HG03558 (cell line): ENCODE measurements around the gene PRAMEF5.
"Not testable (repeated sequence)": the region's sequence is repeated elsewhere in the genome, so short reads cannot be mapped to it uniquely, and the experiment has no call there.

ENCODE experiments used
- ATAC-seq: cut with Tn5 transposase; IDR thresholded peaks from one replicate; pipeline ENCODE4 v1.9.1; 2021; ENCODE audit warnings: moderate number of reproducible peaks; ENCODE audit not compliant: unreplicated experiment; ENCODE audit errors: extremely low read depth

Gene PRAMEF5

GRCh38 chr1:13247122-13247521, 6.9 kb upstream of the PRAMEF5 start:
- not testable (repeated sequence) for ATAC-seq

- not testable (repeated sequence) for ATAC-seq
Measured at GRCh38 chr1:13265124-13265523, 11.1 kb downstream of the PRAMEF5 start.

GRCh38 chr1:13277016-13277415, 23.0 kb downstream of the PRAMEF5 start:
- not testable (repeated sequence) for ATAC-seq

- ATAC-seq = not testable (repeated sequence)
Measured at GRCh38 chr1:13279617-13280016, 25.6 kb downstream of the PRAMEF5 start.

DNA sequence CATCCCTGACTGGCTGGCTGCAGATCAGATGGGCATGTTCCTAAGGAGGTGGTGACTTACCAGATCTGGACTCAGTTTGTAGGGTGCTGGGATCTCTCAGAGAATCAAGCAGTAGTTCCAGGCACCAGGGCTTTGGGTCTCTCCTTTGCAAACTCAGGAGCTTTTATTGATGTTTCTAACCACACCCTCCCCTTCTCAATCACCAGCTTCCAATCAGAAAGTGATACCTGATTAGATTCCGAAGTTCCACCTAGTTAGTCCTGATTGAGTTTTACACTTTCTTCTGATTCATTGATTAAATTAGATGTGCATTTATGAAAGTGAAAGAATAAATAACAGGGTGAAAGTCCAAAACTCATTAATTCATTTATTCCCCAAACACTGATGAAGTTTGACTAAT, 31.0 kb downstream of the PRAMEF5 start, which contains the start of gene PRAMEF8:
TSS of gene PRAMEF8 (minus strand) at position 101 of the 400 bp plus-strand sequence. CDS start 1,046 bp downstream, outside the sequence.
- ATAC-seq = not testable (repeated sequence)

GRCh38 chr1:13289030-13289429, 35.0 kb downstream of the PRAMEF5 start:
- not testable (repeated sequence) for ATAC-seq

DNA sequence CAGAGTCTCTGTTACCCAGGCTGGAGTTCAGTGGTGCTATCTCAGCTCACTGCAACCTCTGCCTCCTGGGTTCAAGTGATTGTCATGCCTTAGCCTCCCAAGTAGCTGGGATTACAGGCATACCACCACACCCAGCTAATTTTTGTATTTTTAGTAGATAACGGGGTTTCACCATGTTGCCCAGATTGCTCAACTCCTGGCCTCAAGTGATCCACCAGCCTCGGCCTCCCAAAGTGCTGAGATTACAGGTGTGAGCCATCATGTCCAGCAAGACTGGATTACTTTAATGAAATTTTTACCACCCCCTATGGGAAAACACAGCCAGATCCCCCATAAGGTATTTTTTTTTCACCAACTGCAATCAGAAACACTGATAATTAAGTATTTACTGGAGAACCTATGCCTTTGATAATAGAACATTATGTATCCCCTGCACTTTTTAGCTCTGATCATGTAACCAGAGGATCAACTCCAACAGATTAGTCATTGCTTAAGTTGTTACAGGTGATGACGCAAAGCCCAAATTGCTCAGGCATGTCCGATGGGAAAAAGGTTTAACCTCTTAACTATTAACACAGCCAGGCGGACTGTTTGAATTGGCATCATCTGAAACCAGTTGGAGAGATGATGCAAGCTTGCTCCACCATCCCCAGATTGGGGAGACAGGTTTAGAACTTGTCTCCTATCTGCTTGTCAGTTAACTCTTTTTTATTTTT, 43.4 kb downstream of the PRAMEF5 start:
- not testable (repeated sequence) for ATAC-seq

GRCh38 chr1:13298699-13299098, 44.7 kb downstream of the PRAMEF5 start:
- not testable (repeated sequence) for ATAC-seq

DNA sequence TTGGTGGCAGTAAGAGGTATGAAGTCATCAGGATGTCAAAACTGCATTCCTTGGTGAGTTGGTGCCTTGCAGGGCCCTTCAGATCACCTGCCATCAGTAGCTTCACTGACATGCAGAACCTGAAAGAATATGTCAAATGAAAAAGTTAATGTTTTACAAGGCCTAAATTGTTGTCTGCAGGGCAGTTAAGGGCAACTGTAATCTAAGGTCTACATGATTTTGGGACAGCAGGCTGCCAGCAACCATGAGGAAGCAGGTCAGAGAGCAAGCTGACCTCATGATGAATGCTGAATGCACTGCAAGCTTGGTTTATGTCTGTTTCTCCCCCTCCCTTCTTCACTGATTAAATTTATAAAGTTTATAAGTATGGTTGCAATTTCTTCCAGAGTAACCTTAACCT, 48.2 kb downstream of the PRAMEF5 start:
- ATAC-seq = not testable (repeated sequence)

DNA sequence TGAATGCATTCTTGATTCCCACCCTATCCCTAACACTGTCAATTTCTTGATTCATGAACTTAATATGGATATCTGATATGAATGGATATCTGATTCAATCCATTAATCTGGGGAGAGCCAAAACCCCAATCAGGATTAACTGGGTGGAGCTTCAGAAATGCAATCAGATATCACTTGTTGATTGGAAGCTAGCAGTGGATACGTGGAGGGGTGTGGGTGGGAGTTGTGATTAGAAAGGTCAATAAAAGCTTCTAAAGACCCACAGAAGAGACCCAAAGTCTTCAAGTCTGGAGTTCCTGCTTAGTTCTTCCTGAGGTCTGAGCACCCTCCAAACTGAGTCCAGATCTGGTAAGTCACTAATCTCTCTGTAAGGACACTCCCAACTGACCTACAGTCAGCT, 49.2 kb downstream of the PRAMEF5 start, which contains the start of gene PRAMEF33:
TSS of gene PRAMEF33 (plus strand) at position 301 of the 400 bp plus-strand sequence. CDS start 2,416 bp downstream, outside the sequence.
- ATAC-seq = not testable (repeated sequence)
